GM18868 (cell line): ENCODE data around the gene PCDHGA9.
"Not testable (repeated sequence)": the region's sequence is repeated elsewhere in the genome, so short reads cannot be mapped to it uniquely, and the experiment has no call there.

Experiments
- ATAC-seq: cut with Tn5 transposase; IDR thresholded peaks from one replicate; pipeline ENCODE4 v1.9.1; 2021; ENCODE audit warnings: mild to moderate bottlenecking, moderate library complexity; ENCODE audit not compliant: unreplicated experiment

PCDHGA9 gene

DNA sequence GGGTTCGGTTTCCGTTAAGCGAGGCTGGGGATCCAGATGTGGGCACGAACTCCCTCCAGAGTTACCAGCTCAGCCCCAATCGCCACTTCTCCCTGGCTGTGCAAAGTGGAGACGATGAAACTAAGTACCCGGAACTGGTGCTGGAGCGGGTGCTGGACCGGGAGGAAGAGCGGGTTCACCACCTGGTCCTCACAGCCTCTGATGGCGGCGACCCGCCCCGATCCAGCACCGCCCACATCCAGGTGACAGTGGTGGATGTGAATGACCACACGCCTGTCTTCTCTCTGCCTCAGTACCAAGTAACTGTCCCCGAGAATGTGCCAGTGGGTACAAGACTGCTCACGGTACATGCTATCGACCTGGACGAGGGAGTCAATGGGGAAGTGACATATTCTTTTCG is 19.2 kb upstream of the PCDHGA9 start:
- no peak for ATAC-seq

DNA sequence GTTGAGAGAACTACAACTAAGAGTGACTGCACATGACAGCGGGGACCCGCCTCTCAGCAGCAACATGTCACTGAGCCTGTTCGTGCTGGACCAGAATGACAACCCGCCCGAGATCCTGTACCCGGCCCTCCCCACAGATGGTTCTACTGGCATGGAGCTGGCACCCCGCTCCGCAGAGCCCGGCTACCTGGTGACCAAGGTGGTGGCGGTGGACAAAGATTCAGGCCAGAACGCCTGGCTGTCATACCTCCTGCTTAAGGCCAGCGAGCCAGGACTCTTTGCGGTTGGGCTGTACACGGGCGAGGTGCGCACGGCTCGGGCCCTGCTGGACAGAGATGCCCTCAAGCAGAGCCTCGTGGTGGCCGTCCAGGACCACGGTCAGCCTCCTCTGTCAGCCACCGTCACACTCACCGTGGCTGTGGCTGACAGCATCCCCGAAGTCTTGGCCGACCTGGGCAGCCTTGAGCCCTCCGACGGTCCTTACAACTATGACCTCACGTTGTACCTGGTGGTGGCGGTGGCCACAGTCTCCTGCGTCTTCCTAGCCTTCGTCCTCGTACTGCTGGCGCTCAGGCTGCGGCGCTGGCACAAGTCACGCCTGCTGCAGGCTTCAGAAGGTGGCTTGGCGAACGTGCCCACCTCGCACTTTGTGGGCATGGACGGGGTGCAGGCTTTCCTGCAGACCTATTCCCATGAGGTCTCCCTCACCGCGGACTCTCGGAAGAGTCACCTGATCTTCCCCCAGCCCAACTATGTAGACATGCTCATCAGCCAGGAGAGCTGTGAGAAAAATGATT is 17.9 kb upstream of the PCDHGA9 start:
- ATAC-seq, result no peak

DNA sequence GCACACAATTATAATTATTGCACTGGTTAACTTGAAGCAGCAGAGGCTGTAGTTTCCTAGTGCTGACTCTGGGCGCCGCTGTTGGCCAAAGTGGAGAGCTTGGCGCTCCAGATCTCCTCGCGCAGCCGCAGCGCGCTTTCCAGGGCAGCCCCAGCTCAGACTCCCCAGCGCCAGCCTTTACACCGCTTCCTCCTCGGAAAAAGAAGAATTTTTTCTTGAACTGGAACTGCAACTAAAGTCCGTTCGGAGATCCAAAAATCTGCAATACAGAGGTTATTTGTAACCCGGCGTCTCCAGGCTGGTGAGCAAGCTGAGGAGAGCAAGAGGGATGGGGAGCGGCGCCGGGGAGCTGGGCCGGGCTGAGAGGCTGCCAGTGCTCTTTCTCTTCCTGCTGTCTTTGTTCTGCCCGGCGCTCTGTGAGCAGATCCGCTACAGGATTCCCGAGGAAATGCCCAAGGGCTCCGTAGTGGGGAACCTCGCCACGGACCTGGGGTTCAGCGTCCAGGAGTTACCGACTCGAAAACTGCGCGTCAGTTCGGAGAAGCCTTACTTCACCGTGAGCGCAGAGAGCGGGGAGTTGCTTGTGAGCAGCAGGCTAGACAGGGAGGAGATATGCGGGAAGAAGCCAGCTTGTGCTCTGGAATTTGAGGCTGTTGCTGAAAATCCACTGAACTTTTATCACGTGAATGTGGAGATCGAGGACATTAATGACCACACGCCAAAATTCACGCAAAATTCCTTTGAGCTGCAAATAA is 14.8 kb upstream of the PCDHGA9 start, which contains the start of gene PCDHGB4:
TSS of gene PCDHGB4 (plus strand) at position 142 of the 755 bp plus-strand sequence. CDS start at position 329, 187 bp downstream.
- ATAC-seq, result peak; percentile 89

DNA sequence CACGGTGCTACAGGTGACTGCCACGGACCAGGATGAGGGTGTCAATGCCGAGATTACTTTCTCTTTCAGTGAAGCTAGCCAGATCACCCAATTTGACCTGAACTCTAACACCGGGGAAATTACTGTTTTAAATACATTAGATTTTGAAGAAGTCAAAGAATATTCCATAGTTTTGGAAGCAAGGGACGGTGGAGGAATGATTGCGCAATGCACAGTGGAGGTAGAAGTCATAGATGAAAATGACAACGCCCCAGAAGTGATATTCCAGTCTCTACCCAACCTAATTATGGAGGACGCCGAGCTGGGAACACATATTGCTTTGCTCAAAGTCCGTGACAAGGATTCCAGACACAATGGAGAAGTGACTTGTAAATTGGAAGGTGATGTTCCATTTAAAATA is 13.9 kb upstream of the PCDHGA9 start:
- ATAC-seq, result no peak

DNA sequence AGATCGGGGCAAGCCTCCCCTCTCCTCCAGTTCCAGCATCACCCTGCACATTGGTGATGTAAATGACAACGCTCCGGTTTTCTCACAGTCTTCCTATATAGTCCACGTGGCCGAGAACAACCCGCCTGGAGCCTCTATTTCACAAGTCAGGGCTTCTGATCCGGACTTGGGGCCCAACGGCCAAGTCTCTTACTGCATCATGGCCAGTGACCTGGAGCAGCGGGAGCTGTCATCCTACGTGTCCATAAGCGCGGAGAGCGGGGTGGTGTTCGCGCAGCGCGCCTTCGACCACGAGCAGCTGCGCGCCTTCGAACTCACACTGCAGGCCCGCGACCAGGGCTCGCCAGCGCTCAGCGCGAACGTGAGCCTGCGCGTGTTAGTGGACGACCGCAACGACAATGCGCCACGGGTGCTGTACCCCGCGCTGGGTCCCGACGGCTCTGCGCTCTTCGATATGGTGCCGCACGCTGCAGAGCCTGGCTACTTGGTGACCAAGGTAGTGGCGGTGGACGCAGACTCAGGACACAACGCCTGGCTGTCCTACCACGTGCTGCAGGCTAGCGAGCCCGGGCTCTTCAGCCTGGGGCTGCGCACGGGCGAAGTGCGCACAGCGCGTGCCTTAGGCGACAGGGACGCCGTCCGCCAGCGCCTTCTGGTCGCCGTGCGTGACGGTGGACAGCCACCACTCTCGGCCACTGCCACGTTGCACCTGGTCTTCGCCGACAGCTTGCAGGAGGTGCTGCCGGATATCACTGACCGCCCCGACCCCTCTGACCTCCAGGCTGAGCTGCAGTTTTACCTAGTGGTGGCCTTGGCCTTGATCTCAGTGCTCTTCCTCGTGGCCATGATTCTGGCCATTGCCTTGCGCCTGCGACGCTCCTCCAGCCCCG is 13.2 kb upstream of the PCDHGA9 start:
- no peak for ATAC-seq

DNA sequence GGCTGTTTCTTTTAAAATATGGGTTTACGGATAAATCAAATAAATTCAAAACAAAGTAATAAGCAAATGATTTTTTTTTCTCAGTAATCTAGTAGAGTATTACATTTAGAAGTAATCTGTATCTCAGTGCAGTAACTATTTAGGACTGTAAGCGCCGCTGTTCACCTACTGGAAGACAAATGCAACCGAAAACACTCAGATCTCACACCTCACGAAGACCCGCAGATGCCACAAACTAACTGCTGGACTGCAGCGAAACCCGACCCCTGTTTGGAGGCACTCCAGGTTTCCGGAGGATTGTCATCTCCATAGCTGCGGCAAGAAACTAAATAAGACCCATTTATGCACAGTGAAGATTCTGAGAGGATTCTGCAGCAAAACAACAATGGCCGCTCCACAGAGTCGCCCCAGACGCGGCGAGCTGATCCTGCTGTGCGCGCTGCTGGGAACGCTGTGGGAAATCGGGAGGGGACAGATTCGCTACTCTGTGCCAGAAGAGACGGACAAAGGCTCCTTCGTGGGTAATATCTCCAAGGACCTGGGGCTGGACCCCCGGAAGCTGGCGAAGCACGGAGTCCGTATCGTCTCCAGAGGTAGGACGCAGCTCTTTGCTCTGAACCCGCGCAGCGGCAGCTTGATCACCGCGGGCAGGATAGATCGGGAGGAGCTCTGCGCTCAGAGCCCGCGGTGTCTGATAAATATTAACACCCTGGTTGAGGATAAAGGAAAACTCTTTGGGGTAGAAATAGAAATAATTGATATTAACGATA is 10.0 kb upstream of the PCDHGA9 start, which contains the start of gene PCDHGA8:
TSS of gene PCDHGA8 (plus strand) at position 205 of the 770 bp plus-strand sequence. CDS start at position 386, 181 bp downstream.
- ATAC-seq, result no peak

DNA sequence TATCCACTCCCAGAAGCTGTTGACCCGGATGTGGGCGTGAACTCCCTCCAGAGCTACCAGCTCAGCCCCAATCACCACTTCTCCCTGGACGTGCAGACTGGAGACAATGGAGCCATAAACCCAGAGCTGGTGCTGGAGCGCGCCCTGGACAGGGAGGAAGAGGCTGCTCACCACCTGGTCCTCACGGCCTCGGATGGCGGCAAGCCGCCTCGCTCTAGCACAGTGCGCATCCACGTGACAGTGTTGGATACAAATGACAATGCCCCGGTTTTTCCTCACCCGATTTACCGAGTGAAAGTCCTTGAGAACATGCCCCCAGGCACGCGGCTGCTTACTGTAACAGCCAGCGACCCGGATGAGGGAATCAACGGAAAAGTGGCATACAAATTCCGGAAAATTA is 9.3 kb upstream of the PCDHGA9 start:
- no peak for ATAC-seq

DNA sequence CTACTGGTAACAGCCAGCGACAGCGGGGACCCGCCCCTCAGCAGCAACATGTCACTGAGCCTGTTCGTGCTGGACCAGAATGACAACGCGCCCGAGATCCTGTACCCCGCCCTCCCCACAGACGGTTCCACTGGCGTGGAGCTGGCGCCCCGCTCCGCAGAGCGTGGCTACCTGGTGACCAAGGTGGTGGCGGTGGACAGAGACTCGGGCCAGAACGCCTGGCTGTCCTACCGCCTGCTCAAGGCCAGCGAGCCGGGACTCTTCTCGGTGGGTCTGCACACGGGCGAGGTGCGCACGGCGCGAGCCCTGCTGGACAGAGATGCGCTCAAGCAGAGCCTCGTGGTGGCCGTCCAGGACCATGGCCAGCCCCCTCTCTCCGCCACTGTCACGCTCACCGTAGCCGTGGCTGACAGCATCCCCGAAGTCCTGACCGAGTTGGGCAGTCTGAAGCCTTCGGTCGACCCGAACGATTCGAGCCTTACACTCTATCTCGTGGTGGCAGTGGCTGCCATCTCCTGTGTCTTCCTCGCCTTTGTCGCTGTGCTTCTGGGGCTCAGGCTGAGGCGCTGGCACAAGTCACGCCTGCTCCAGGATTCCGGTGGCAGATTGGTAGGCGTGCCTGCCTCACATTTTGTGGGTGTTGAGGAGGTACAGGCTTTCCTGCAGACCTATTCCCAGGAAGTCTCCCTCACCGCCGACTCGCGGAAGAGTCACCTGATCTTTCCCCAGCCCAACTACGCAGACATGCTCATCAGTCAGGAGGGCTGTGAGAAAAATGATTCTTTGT is 8.0 kb upstream of the PCDHGA9 start:
- ATAC-seq, result not testable (repeated sequence)

DNA sequence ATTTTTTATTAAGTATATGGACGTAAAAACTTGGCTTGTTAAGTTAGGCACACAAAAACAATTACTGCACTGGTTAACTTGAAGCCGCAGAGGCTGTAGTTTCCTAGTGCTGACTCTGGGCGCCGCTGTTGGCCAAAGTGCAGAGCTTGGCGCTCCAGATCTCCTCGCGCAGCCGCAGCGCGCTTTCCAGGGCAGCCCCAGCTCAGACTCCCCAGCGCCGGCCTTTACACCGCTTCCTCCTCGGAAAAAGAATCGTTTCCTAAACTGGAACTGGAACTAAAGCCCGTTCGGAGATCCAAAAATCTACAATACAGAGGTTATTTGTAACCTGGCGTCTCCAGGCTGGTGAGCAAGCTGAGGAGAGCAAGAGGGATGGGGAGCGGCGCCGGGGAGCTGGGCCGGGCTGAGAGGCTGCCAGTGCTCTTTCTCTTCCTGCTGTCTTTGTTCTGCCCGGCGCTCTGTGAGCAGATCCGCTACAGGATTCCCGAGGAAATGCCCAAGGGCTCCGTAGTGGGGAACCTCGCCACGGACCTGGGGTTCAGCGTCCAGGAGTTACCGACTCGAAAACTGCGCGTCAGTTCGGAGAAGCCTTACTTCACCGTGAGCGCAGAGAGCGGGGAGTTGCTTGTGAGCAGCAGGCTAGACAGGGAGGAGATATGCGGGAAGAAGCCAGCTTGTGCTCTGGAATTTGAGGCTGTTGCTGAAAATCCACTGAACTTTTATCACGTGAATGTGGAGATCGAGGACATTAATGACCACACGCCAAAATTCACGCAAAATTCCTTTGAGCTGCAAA is 4.6 kb upstream of the PCDHGA9 start, which contains the start of gene PCDHGB5:
TSS of gene PCDHGB5 (plus strand) at position 192 of the 796 bp plus-strand sequence. CDS start at position 373, 181 bp downstream.
- ATAC-seq, result peak; percentile 97

DNA sequence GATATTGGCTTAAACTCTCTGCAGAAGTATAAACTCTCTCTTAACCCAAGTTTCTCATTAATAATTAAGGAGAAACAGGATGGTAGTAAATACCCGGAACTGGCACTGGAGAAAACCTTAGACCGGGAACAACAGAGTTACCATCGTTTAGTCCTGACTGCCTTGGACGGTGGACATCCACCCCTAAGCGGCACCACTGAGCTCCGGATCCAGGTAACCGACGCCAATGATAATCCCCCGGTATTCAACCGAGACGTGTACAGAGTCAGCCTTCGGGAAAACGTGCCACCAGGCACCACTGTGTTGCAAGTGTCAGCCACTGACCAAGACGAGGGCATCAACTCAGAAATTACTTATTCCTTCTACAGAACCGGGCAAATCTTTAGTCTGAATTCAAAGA is 4.0 kb upstream of the PCDHGA9 start:
- ATAC-seq, result no peak

DNA sequence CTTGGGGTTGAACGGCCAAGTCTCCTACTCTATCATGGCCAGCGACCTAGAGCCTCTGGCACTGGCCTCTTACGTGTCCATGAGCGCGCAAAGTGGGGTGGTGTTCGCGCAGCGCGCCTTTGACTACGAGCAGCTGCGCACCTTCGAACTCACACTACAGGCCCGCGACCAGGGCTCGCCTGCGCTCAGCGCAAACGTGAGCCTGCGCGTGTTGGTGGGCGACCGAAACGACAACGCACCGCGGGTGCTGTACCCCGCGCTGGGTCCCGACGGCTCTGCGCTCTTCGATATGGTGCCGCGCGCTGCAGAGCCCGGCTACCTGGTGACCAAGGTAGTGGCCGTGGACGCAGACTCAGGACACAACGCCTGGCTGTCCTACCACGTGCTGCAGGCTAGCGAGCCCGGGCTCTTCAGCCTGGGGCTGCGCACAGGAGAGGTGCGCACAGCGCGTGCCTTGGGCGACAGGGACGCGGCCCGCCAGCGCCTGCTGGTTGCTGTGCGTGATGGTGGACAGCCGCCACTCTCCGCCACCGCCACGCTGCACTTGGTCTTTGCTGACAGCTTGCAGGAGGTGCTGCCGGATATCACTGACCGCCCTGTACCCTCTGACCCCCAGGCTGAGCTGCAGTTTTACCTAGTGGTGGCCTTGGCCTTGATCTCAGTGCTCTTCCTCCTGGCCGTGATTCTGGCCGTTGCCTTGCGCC is 2.9 kb upstream of the PCDHGA9 start:
- ATAC-seq, result no peak

DNA sequence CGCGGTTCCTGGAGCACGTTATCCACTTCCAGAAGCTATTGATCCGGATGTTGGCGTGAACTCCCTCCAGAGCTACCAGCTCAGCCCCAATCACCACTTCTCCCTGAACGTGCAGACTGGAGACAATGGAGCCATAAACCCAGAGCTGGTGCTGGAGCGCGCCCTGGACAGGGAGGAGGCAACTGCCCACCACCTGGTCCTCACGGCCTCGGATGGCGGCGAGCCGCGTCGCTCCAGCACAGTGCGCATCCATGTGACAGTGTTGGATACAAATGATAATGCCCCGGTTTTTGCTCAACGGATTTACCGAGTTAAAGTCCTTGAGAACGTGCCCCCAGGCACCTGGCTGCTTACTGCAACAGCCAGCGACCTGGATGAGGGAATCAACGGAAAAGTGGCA is 809 bp downstream of the PCDHGA9 start:
- no peak for ATAC-seq

DNA sequence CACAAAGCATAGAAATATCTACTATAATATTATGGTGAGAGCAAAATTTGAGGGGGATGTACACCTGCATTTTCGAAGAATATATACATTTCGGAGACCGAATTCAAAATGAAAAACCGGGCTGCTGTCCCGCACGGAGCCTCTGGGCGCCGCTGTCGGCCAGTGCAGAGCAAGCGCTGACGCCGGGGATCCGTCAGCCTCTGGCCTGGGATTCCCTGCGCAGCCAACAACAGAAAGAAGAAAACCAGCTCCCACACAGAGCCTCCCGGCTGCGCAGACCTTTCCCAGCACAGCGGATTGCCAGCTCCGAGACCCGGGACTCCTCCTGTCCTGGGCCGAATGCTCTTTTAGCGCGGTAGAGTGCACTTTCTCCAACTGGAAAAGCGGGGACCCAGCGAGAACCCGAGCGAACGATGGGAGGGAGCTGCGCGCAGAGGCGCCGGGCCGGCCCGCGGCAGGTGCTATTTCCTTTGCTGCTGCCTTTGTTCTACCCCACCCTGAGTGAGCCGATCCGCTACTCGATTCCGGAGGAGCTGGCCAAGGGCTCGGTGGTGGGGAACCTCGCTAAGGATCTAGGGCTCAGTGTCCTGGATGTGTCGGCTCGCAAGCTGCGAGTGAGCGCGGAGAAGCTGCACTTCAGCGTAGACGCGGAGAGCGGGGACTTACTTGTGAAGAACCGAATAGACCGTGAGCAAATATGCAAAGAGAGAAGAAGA is 5.4 kb downstream of the PCDHGA9 start, which contains the start of gene PCDHGB6:
TSS of gene PCDHGB6 (plus strand) at position 232 of the 716 bp plus-strand sequence. CDS start at position 414, 182 bp downstream.
- ATAC-seq, result peak; percentile 82

DNA sequence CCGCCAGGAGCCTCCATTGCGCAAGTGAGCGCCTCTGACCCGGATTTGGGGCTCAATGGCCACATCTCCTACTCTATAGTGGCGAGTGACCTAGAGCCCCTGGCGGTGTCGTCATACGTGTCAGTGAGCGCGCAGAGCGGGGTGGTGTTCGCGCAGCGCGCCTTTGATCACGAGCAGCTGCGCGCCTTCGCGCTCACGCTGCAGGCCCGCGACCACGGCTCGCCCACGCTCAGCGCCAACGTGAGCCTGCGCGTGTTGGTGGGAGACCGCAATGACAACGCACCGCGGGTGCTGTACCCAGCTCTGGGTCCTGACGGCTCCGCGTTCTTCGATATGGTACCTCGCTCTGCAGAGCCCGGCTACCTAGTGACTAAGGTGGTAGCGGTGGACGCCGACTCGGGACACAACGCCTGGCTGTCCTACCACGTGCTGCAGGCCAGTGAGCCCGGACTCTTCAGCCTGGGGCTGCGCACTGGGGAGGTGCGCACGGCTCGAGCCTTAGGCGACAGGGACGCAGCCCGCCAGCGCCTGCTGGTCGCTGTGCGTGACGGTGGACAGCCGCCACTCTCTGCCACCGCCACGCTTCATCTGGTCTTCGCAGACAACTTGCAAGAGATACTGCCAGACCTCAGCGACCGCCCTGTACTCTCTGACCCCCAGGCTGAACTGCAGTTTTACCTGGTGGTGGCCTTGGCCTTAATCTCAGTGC is 7.2 kb downstream of the PCDHGA9 start:
- ATAC-seq, result no peak

DNA sequence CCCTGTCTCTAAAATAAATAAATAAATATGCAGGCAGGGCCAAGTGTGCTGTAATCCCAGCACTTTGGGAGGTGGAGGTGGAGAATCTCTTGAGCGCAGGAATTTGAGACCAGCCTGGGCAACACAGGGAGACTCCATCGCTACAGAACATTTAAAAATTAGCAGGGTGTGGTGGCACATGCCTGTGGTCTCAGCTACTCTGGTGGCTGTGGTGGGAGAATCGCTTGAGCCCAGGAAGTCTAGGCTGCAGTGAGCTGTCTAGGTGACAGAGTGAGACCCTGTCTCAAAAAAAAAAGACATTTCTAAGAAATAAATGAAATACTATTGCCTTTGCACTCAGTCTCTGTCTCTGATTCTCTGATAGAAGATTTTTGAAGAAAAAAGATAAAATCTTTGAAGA is 9.0 kb downstream of the PCDHGA9 start:
- no peak for ATAC-seq

DNA sequence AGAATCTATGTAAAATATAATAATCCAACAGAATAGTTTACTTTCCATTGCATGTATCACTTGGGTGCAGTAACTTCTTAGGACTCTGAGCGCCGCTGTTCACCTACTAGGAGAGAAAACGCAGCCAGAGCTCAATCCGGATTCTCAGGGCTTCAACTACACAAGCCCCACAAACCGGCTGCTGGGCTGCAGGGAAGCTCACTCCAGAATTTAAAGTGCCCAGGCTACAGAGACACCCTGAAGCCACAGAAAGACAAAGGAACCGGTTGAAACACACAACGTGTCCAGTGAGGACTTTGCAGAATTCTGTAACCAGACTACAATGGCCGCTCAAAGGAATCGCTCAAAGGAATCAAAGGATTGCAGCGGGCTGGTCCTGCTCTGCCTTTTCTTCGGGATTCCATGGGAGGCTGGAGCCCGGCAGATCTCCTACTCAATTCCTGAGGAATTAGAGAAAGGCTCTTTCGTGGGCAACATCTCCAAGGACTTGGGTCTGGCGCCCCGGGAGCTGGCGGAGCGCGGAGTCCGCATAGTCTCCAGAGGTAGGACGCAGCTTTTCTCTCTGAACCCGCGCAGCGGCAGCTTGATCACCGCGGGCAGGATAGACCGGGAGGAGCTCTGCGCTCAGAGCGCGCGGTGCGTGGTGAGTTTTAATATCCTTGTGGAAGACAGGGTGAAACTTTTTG is 10.4 kb downstream of the PCDHGA9 start, which contains the start of gene PCDHGA10:
TSS of gene PCDHGA10 (plus strand) at position 134 of the 686 bp plus-strand sequence. CDS start at position 323, 189 bp downstream.
- peak; percentile 73 for ATAC-seq
